M059J (cell line): Measurements from ENCODE around the gene VSIG10L. TPM values are rescaled to one million over a fixed set of nuclear protein-coding genes. Genes with fewer than 3 reads are reported as not detected.

Source experiments
- DNase-seq: peaks from one replicate; pipeline ENCODE4 v3.0.0-alpha.2; 2012; ENCODE audit warnings: low read depth
- total RNA-seq: library from RNA; depleted of rRNA; stranded (reverse); fragments of >200 nt; shearing (Covaris generic); gene quantifications from 2 replicates; pipeline ENCODE4 v1.2.3, GENCODE V29; 2014

Gene VSIG10L
- total RNA-seq, 1 experiment from 2014 or later, result 0.86 TPM

- no peak for DNase-seq
These were observed 24.0 kb downstream of the VSIG10L start for GRCh38 chr19:51317968-51318367.

- DNase-seq, result peak; percentile 18
These were observed 24.6 kb downstream of the VSIG10L start for GRCh38 chr19:51317376-51317775.

GRCh38 chr19:51316688-51317087, 25.3 kb downstream of the VSIG10L start:
- no peak for DNase-seq

GRCh38 chr19:51311351-51312257, 30.3 kb downstream of the VSIG10L start, which contains the start of gene IGLON5:
IGLON5 (plus strand) TSS chr19:51311644; CDS start chr19:51311848, 204 bp downstream.
- DNase-seq, result no peak

- DNase-seq, result no peak
These were observed 36.5 kb downstream of the VSIG10L start for GRCh38 chr19:51305479-51305878.

GRCh38 chr19:51301266-51301665, 40.7 kb downstream of the VSIG10L start:
- DNase-seq, result no peak

GRCh38 chr19:51297406-51297805, 44.5 kb downstream of the VSIG10L start:
- no peak for DNase-seq

- no peak for DNase-seq
These were observed 45.4 kb downstream of the VSIG10L start for GRCh38 chr19:51296336-51297093.

- no peak for DNase-seq
These were observed 46.4 kb downstream of the VSIG10L start for GRCh38 chr19:51295382-51296126.

GRCh38 chr19:51294977-51295375, 47.0 kb downstream of the VSIG10L start:
- DNase-seq, result no peak

- peak; percentile 22 for DNase-seq
These were observed 47.5 kb downstream of the VSIG10L start for GRCh38 chr19:51294211-51294976.

- DNase-seq, result no peak
These were observed 48.2 kb downstream of the VSIG10L start for GRCh38 chr19:51293571-51294210.

GRCh38 chr19:51292971-51293370, 49.0 kb downstream of the VSIG10L start:
- no peak for DNase-seq

GRCh38 chr19:51289635-51290034, 52.3 kb downstream of the VSIG10L start:
- no peak for DNase-seq

- DNase-seq, result no peak
These were observed 56.3 kb downstream of the VSIG10L start for GRCh38 chr19:51285682-51286081.

- no peak for DNase-seq
These were observed 59.6 kb downstream of the VSIG10L start for GRCh38 chr19:51282335-51282734.
